GM18511 (cell line): Measurements from ENCODE around the gene OARD1.

Source experiments
- ATAC-seq: cut with Tn5 transposase; IDR thresholded peaks from one replicate; pipeline ENCODE4 v1.9.1; 2021; ENCODE audit warnings: mild to moderate bottlenecking, moderate library complexity; ENCODE audit not compliant: unreplicated experiment

The OARD1 gene

DNA sequence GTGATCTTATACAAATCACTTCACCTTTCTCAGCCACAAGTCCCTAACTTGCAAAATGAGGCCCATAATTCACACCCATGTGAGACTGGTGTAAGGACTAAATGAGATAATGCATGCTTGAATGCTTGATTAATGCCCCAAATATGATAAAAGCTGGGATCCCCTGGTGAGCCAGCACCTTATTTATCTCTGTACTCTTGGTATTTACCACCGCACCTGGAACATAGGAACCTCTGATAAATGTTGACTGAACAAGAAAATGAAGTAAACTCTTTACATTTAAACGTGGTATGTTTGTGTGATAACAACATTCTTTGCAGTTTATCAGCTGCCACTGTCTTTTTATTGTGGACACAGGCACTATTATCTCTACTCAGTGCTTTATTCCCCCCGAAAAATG lies 21.6 kb downstream of the OARD1 start:
- ATAC-seq, result no peak

DNA sequence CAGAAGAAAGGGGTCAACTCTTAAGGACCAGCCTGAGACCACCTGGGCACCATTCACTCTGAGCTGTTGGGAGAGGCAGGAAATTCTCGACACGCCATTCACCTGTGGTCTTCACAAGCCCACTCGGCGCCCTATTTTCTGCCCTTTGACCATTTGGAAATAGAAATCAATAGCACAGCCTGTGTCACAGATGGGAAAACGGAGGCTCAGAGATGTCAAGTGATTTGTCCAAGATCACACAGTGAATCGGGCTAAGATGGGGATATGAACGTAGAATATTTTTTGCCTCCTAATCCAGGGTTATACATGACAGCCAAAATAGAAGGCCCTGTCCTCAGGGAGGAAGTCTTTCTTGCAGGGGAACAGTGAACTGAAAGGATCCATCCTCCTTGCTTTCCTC lies 22.2 kb downstream of the OARD1 start:
- ATAC-seq, result no peak

DNA sequence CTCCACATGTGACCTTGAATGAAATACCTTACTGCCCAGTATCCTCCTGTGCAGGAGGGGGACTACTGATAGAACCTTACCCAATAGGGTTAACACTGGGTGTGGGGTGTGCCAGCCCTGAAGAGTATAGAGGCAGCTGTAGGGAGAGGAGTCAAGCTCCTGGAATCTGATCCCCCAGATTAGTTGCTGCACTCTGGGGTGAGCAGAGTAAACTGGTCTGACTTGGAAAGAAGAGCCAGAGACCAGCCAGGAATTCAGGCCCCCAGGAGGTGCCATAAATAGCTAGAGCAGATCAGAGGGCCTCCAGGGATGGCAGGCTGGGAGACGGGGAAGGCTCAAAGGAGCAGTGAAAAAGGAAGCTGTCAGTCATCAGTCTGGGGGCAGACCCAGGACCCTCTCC lies 22.6 kb downstream of the OARD1 start:
- no peak for ATAC-seq

DNA sequence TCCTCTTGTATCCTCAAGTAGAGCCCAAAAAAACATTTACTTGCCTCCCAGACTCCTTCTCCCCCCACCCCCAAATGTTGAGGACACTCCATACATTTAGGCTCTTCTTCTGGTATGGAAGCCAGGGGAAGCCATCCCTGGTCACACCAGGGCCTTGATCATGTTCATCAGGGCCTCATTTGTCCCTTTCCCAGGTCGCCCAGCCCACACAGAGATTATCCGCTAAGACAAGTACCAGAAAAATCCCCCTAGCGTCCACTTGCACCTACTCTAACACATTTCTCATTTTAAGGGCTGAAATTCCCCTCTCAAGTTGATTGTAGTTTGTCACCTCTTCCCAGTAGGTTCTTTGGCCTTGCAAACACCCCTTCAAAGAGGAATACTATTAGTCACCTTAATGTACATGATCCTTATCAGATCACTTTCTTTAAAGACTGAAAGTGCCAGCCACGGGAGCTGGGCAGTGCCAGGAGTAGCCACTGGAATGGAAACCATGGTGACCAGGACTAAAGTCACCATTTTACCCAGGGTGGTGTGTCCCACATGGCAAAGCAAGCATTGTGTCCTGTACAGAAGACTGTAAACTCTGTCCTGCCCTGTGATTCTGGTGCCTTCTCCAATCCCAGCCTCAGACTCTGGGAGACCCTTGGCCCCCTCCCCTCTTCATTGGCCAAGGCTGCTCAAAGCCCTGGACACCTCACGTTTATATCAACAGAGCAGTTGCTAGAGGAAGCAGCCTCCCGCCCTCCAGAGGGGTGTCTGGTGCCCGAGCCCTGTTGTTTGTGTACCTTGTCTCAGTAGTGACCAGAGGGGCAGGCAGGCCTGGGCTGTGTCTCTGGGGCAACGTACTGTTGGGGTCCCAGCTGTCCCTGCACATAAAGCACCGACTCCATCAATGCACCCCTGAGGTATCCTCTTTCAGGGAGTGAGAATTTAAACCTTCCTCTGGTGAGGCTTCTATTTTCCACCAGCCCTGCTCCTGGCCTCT lies 24.1 kb downstream of the OARD1 start:
- no peak for ATAC-seq

DNA sequence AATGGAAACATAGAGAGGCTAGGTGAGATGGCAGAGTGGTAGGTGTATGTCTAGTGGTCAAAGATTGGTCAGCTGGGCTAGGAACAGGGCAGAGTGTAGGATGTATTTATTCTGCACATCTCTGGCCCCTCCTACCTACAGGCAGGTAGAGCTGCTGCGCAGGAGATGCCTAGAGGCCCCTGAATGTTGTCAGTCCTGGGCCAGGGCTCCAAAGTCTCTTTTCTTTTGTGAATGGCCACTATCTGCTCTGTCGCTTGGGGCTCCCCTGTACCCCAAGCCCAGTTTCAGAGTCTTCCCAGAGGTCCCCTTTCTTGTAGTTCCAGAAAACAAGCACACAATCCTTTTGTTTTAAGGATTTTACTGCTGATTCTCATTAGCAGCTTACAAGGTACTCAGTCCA lies 24.9 kb downstream of the OARD1 start:
- ATAC-seq, result no peak

DNA sequence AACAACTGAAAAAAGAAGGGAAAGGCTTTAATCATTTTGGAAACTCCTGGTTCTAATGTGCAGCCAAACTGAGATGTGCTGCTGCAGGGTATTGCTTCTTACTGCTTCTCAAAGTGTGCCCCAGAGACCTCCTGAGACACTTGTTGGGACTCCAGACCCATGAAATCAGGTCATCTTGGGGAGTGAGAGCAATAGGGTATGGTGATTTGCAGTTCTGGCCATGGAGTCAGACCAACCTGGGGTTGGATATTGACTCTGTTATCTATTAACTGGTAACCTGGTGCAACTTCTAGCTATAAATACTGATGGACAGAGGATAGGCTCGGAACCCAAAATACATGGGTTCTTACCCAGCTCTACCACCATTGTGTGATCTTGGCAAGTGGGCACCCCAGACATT lies 26.1 kb downstream of the OARD1 start:
- no peak for ATAC-seq

DNA sequence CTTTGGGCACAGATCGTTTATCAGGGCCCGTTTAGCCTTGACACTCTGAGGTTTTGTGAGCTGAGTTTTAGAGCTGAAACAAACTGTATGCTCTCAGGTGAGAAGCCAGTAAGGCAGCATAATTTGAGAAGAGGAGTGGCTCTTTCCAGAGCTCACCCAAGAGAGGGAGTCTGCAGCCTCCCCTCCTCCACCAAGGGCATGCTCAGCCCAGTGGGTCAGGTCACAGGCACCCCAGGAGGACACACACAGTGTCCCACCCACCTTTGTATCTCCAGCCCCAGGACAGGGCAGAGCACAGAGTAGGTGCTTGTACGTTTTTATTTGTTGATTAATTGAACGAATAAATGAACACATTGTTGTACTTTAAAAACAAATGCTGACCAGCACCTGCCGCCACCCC lies 26.5 kb downstream of the OARD1 start:
- ATAC-seq, result no peak

DNA sequence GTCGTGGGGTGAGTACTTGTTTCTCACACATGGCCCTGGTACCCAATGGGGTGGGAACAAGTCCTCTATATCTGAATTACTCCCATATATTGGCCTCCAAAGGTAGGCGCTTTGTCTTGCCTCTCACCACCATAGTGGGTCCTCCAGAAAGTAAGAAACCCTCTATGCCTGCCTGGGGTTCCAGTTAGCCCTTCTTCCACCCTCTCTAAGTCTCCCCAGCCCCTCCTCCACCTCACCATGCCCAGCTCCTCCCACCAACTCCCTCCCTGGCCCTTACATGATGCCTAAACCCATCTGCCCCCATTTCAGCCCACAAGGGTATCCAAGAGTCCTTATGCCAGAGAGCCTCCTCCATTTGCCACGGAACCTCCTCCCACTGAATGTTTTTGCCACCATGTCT lies 29.0 kb downstream of the OARD1 start:
- ATAC-seq, result no peak

DNA sequence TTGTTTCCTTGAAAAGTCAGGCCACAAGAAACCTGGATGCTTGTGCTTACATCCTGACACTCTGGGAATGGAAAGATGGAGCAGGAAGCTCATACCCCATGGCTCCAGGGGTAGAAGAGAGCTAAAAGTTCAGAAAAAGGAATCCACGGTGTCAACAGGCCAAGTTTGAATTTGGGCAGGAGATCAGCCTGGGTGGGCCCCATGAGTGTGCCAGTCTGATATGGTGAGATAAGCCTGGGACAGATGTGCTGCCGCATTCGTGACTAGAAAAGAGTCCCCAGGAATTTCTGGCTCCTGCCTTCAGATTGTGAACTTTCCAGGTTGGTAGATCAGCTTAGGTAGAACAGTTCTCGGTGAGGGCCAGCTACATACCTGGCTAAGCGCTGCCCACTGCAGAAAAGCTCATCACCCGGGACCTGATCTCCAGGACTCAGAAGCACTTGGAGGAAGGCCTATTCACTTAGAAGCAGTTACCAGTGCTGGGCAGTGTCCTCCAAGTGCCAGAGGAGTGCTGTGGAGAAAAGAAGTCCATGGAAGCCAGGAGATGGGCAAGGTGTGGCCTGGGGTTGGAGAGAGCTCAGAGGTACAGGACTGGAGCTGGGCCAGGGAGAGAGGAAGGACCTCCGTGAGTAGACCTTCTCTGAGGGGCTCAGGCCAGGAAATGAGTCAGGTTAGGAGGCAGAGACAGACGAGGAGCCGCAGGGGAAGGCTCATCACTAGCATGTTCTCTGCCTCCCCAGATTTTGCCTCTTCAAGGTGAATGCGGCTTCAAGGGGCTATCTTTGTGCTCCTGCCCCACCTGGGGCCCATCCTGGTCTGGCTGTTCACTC lies 29.7 kb downstream of the OARD1 start, which contains the start of gene TSPO2:
TSS of gene TSPO2 (plus strand) at position 242 of the 830 bp plus-strand sequence. CDS start at position 761, 519 bp downstream.
- ATAC-seq, result no peak

DNA sequence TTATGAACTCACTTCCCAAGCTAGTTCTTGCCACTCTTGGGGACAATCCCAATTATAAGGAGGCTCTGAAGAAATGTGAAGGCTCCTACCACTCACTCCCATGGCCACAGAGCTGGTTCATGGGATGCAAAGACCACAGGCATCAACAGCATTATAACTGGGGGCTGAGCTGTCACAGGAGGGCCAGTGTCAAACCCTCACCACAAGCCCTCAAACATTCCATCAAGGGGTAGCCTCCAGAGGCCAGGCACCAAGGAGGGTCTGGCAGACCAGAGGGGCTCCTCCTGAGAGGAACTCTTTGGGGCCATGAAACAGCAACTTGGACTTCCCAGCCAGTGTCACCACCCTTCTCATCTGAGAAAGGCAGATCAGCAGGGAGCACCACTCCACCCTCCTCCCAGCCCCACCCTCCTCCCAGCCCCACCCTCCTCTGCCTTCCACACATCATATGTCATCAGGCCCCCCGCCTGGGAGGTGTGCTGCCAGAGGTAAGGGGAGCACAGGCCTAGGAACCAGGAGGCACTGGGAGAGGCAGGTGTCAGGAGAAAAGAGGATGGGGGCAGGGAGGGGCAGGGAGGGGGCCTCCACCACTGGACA lies 31.1 kb downstream of the OARD1 start:
- ATAC-seq, result no peak

DNA sequence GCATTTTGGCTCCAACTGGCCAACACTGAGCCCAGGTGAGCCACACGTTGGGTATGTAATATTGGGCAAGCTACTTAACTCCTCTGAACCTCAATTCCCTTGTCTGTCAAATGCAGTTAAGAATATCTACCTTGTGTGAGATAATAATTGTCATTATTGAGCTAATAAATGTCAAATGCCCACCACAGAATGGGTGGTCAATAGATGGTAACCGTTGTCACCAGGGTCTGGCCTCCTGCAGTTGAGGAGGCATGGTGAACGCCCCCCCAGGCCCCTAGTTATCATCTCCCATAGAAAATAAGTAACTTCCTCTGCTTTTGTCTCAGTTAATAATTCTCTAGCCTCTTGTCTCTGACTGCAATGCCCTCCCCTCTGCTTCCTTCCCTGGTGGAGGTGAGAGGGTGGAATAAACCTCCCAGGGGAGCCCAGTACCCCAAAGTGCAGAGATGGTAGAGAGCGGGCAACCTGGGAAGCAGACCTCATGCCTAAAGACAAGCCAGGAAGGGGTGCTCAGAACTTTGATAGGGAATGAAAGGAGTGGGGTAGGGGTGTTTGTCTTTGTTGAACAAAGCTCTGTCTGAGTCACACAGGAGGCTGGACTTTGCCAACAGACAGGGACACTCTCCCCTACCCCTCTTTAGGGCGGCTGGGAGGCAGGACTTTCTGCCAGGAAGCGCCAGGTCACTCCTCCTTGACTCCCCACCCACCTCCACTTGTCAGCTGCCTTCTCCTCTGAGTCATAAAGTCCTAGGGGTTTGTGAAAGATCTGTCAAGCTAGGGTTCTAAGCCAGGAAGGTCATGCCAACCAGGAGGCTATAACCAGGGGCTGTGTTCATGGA lies 31.8 kb downstream of the OARD1 start:
- ATAC-seq, result peak; percentile 55

DNA sequence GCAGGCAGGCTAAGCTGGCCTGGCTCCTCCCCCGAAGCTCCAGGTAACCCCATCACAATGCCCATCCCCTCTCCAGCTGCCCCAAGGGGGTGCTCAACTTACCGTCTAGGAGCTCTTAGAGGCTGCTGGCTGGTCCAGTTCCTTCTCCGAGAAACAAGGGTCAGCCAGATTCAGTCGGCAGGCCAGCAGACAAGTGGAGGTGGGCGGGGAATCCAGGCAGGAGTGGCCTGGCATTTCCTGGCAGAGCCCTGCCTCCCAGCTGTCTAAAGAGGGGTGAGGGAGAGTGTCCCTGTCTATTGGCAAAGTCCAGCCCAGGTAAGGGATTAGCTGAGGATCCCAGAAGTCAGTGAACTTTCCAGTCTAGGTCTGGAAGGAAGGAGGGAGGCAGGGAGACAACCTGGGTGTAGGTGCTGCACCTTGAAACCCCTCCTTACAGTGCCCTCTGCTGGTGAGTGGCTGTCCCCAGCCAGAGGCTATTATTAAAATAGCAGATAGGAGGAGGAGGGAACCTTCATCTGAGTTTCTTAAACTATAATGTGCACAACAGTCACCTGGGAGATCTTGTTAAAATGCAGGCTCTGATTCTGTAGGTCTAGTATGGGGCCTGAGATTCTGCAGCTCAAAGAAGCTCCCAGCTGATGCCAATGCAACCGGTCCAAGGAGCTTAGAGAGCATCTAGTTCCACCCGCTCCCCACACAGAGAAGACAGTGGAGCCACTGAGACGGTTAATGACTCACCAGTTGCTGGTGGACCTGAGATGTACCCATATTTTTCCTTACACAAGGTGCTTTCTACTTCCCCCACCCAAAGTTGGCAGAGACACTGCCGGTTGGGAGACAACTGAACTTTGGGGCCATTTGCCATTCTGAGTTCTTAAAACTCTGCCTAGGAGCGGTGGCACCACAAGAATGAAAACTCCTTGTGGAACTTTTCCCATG lies 32.8 kb downstream of the OARD1 start, which contains the start of gene UNC5CL:
TSS of gene UNC5CL (minus strand) at position 162 of the 939 bp plus-strand sequence. CDS start 4,147 bp downstream, outside the sequence.
- no peak for ATAC-seq

DNA sequence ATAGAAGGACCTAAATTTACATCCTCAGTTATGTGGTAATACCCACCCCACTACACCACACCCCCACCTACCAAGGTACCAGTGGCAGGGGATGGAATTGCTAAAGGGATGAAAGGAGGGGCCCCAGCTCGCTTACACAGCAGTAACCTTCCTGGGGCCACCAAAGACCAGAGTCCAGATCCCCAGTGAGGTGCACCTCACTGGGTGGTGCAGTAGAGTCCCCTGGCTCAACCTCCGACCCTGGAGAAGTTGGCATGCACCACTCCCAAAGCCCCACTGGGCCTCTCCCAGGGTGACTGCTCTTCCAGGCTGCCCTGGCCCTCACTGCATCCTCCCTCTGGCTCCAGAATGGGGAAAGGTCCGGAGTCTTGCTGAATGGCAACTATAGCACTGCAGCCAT lies 34.0 kb downstream of the OARD1 start:
- ATAC-seq, result no peak

DNA sequence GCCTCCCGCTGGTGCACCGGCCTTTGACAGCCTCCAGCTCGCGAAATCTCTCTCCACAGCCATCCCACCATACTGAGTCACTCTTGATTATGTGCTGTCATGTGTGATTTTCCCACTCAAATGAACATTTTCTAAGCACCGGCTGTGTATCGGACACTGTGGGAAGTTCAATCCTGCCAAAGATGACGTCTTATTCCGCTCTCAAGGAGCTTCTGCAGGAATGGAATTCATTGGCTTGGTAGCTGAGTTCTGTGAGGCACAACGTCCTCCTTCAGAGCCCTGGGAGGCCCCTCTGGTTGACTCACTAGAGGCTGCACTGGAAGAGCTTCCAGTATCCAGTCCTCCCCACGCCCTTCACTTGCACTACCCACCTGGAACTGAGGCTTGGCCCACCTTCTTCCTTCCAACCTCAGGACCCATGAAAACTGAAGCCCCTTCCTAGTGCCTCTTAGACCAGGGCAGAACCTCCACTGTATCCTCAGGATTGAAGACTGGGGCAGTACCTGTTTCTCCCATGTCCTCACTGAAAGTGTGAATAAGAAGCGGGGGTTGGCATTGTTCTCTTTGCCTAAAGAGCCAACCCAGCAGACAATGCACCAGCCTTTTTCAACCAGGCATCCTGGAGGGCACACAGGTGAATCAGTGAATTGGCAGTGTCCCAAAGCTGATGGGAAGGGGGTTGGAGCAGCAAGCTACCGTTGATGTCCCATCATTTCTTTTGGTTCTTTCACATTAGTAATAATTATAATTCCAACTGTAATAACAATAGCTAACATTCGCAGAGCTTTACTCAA lies 34.9 kb downstream of the OARD1 start:
- ATAC-seq, result no peak

DNA sequence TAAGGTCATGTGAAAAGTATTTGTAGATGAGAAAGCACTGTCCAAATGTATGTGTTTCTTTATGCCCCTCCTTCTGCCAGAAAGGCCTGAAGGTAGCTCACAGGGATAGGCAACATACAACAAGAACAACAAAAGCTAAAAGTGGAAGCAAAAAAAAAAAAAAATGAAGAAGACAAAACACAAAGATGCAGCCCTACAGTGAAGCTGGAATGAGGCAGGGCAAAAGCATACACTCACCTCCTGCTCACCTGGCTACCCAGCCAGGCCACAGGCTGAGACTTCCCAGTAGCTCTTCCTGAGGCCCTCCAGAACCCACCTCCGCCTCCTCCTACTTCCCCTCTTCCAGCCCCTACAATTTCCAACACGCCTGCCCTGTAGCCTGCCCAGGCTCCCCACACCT lies 35.6 kb downstream of the OARD1 start:
- no peak for ATAC-seq

DNA sequence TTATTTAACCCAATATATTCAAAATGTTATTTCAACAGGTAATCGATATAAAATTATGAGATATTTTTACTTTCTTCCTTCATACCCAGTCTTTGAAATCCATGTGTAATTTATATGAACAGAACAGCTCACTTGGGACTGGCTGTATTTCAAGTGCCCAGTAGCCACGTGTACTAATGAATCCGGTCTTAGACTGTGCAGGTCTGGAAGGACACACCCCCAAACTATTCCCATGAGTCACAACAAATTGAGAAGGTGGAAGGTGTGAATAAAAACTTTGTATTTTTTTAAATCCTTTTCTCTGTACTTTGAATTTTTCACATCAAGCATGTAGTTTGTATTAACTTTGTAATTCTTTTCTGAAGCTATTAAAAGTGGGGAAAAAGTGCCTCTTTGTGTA lies 36.0 kb downstream of the OARD1 start:
- ATAC-seq, result no peak

DNA sequence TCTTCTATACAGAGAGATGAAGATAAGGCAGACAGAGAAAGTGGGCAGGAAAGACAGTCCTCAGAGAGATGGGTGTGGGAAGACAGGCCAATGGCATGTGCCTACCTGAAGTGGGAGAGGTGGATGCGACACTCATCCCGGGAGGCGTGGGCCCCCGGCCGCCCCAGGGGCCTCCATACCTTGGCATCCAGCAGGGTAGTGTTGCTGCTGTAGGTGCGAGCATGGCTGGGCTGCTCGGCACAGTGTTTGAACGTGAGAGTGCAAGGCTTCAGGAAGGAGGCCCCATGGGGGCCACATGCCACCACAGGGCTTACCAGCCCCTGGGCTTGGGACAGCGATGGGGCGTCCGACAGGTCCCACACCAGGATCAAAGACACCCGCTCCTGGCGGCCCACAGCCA lies 38.4 kb downstream of the OARD1 start:
- ATAC-seq, result no peak

DNA sequence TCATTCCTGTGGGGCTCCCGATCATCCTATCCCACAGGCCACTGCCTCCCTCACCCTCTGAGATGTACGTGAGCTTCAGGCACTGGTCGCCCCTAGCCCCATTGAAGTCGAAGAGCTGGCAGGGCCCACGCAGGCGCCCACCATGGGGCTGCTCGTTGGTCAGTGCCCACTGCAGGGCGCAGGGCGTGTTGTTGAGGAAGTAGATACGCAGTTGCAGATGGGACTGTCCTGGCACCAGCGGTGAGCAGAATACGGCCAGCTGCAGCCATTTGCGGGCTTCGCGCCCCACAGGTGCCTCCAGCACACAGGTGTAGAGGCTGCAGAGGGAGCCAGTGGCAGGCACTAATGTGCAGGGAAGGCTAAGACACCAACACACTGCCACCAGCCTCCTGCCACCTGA lies 39.3 kb downstream of the OARD1 start:
- ATAC-seq, result no peak
